ENCODE results near the gene FBN3. TPM values are rescaled to one million over a fixed set of nuclear protein-coding genes. Genes with fewer than 3 reads are reported as not detected.

The FBN3 gene
- total RNA-seq, 4 donors from 2014 or later = 0.06 to 32.8 TPM; not detected in 2

- H3K4me3 ChIP-seq = no peak overlapping the region
- no peaks in the 10 kb centered on the region for H3K9me3 ChIP-seq
- no peak overlapping the region for H3K27ac ChIP-seq
- peaks cover 0 to 20% of the 10 kb centered on the region in 2 donors for H3K27me3 ChIP-seq
- intact Hi-C loops (cut with DNase I; ENCODE audit: low total_unique reads) = no loop called here
- TF ChIP-seq POLR2A (IDR thresholded peaks at IDR 0.05) (no peak), CTCF (IDR thresholded peaks at IDR 0.05) (no peak)
- DNase-seq = no peak
- H3K4me1 ChIP-seq = peaks cover 0 to 12% of the 10 kb centered on the region in 2 donors
- no peaks in the 10 kb centered on the region for H3K36me3 ChIP-seq
Measured at GRCh38 chr19:8148410-8149260, 757 bp downstream of the FBN3 start.

GRCh38 chr19:8148088-8148409 lies 1.3 kb downstream of the FBN3 start:
- no peaks in the 10 kb centered on the region for H3K36me3 ChIP-seq
- H3K4me3 ChIP-seq = no peak overlapping the region
- DNase-seq = no peak
- peaks cover 0 to 12% of the 10 kb centered on the region in 2 donors for H3K4me1 ChIP-seq
- no peak overlapping the region for H3K27ac ChIP-seq
- TF ChIP-seq POLR2A (IDR thresholded peaks at IDR 0.05) = no peak
- no peak for TF ChIP-seq CTCF (IDR thresholded peaks at IDR 0.05)
- H3K27me3 ChIP-seq = peaks cover 0 to 20% of the 10 kb centered on the region in 2 donors
- intact Hi-C loops (cut with DNase I; ENCODE audit: low total_unique reads) = no loop called here
- H3K9me3 ChIP-seq = no peaks in the 10 kb centered on the region

DNA sequence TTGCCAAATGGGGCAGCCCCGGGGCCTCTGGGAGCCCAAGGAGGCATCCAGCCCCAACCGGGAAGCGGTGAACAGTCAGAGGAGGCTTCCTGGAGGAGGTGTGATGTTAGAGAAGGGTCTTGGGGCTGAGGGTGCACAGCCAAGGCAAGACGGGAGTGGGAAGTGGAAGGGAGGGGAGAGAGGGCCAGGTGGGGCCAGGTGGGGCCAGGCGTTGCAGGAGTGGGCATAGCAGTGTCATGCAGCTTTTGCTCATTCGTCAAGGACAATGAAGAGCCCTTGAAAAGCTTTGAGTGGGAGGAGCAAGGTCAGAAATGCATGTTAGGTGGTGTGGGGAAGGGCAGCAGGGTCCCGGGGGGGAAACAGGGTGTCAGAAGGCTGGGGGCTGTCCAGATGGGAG lies 1.8 kb downstream of the FBN3 start:
- H3K27ac ChIP-seq = no peak overlapping the region
- no peaks in the 10 kb centered on the region for H3K9me3 ChIP-seq
- H3K4me1 ChIP-seq = peaks cover 0 to 12% of the 10 kb centered on the region in 2 donors
- intact Hi-C loops (cut with DNase I; ENCODE audit: low total_unique reads) = no loop called here
- no peak for DNase-seq
- H3K27me3 ChIP-seq = peaks cover 0 to 20% of the 10 kb centered on the region in 2 donors
- H3K4me3 ChIP-seq = no peak overlapping the region
- TF ChIP-seq POLR2A (IDR thresholded peaks at IDR 0.05) (no peak), CTCF (IDR thresholded peaks at IDR 0.05) (no peak)
- H3K36me3 ChIP-seq = no peaks in the 10 kb centered on the region

DNA sequence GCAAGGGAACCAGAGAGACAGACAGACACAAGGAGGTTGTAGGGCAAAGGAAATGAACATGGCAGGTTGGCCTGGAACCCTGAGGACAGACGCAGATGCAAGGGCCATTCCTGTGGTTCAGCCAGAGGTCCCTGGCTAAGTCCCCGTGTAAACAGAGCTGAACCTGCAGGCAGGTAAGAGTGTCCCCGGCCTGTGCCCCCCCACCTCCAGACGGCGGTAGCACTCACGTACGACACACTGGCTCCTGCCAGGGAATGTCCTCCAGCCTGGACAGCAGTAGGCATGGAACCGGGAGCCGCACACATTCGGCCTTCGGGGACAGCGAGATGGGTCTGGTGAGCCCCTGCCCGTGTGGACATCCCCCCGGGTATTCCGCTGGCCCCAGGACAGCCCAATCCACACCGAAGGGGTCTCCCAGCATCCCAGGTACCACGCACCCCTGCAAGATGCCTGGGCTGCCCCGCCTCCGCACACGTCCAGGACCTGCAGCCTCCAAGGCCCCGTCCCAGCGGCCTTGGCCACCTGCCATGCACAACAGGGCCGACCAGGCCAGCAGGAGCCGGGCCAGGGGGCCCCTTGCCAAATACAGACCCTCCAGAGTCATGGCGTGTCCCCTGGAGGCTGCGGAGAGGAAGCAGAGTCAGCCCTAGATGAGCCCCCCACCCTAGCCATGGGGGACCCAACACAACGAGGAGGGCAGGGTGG lies 2.4 kb downstream of the FBN3 start:
- Histone ChIP-seq H3K36me3 (no peaks in the 10 kb centered on the region), H3K27me3 (peaks cover 0 to 20% of the 10 kb centered on the region in 2 donors), H3K4me1 (peaks cover 0 to 12% of the 10 kb centered on the region in 2 donors), H3K9me3 (no peaks in the 10 kb centered on the region), H3K4me3 (no peak overlapping the region), H3K27ac (no peak overlapping the region)
- TF ChIP-seq CTCF (IDR thresholded peaks at IDR 0.05) = no peak
- no peak for TF ChIP-seq POLR2A (IDR thresholded peaks at IDR 0.05)
- no peak for DNase-seq
- intact Hi-C loops (cut with DNase I; ENCODE audit: low total_unique reads) = no loop called here
